ENCODE measurements around the gene GRIK5.

GRIK5 gene

GRCh38 chr19:42091742-42092141 is 21.7 kb upstream of the GRIK5 start:
- H3K9me2 ChIP-seq (replicated peaks; ENCODE audit: control insufficient read depth, low read length): no peaks in the 10 kb centered on the region
- H3K27ac ChIP-seq (ENCODE audit: low read depth, low read length): no peak overlapping the region
- TF ChIP-seq EZH2phosphoT487 (IDR thresholded peaks at IDR 0.05; ENCODE audit: borderline replicate concordance, low read length) (no peak), CTCF (IDR thresholded peaks at IDR 0.05; ENCODE audit: low read depth, low read length, poor library complexity, severe bottlenecking) (no peak)
- no peak overlapping the region for H3K4me3 ChIP-seq (ENCODE audit: low read length)
- no peaks in the 10 kb centered on the region for H3K9me3 ChIP-seq (ENCODE audit: control insufficient read depth, insufficient read depth, low read length)
- H3K4me1 ChIP-seq (ENCODE audit: control insufficient read depth, low read length): peaks cover 47% of the 10 kb centered on the region
- H3K27me3 ChIP-seq (ENCODE audit: control insufficient read depth, low read length): no peaks in the 10 kb centered on the region
- no peaks in the 10 kb centered on the region for H3K79me2 ChIP-seq (ENCODE audit: control insufficient read depth, low read length)
- H3F3A ChIP-seq (ENCODE audit: control insufficient read depth, insufficient read depth): peaks cover 29% of the 10 kb centered on the region
- H3K4me2 ChIP-seq (ENCODE audit: low read length): no peak overlapping the region
- no peaks in the 10 kb centered on the region; the same call in 1 of the 2 replicates for H4K20me1 ChIP-seq (ENCODE audit: control insufficient read depth, insufficient read depth, low read depth, low read length)
- H3K36me3 ChIP-seq (ENCODE audit: control insufficient read depth, low read length): peaks cover 56% of the 10 kb centered on the region

GRCh38 chr19:42091300-42091699 is 21.3 kb upstream of the GRIK5 start:
- Histone ChIP-seq H3K9me3 (ENCODE audit: control insufficient read depth, insufficient read depth, low read length) (no peaks in the 10 kb centered on the region), H3K27me3 (ENCODE audit: control insufficient read depth, low read length) (no peaks in the 10 kb centered on the region), H3K36me3 (ENCODE audit: control insufficient read depth, low read length) (peaks cover 51% of the 10 kb centered on the region), H3F3A (ENCODE audit: control insufficient read depth, insufficient read depth) (peaks cover 29% of the 10 kb centered on the region), H3K27ac (ENCODE audit: low read depth, low read length) (no peak overlapping the region), H3K4me2 (ENCODE audit: low read length) (no peak overlapping the region), H3K4me1 (ENCODE audit: control insufficient read depth, low read length) (peaks cover 47% of the 10 kb centered on the region), H3K4me3 (ENCODE audit: low read length) (no peak overlapping the region), H3K9me2 (replicated peaks; ENCODE audit: control insufficient read depth, low read length) (no peaks in the 10 kb centered on the region), H3K79me2 (ENCODE audit: control insufficient read depth, low read length) (no peaks in the 10 kb centered on the region), H4K20me1 (ENCODE audit: control insufficient read depth, insufficient read depth, low read depth, low read length) (no peaks in the 10 kb centered on the region; the same call in 1 of the 2 replicates)
- TF ChIP-seq EZH2phosphoT487 (IDR thresholded peaks at IDR 0.05; ENCODE audit: borderline replicate concordance, low read length): no peak
- no peak for TF ChIP-seq CTCF (IDR thresholded peaks at IDR 0.05; ENCODE audit: low read depth, low read length, poor library complexity, severe bottlenecking)

GRCh38 chr19:42090672-42091071 is 20.7 kb upstream of the GRIK5 start:
- H3K4me3 ChIP-seq (ENCODE audit: low read length): no peak overlapping the region
- no peaks in the 10 kb centered on the region; the same call in 1 of the 2 replicates for H4K20me1 ChIP-seq (ENCODE audit: control insufficient read depth, insufficient read depth, low read depth, low read length)
- no peaks in the 10 kb centered on the region for H3K9me3 ChIP-seq (ENCODE audit: control insufficient read depth, insufficient read depth, low read length)
- TF ChIP-seq EZH2phosphoT487 (IDR thresholded peaks at IDR 0.05; ENCODE audit: borderline replicate concordance, low read length) (no peak), CTCF (IDR thresholded peaks at IDR 0.05; ENCODE audit: low read depth, low read length, poor library complexity, severe bottlenecking) (no peak)
- no peaks in the 10 kb centered on the region for H3K27me3 ChIP-seq (ENCODE audit: control insufficient read depth, low read length)
- peaks cover 47% of the 10 kb centered on the region for H3K4me1 ChIP-seq (ENCODE audit: control insufficient read depth, low read length)
- no peak overlapping the region for H3K27ac ChIP-seq (ENCODE audit: low read depth, low read length)
- H3K9me2 ChIP-seq (replicated peaks; ENCODE audit: control insufficient read depth, low read length): no peaks in the 10 kb centered on the region
- no peaks in the 10 kb centered on the region for H3K79me2 ChIP-seq (ENCODE audit: control insufficient read depth, low read length)
- peaks cover 35% of the 10 kb centered on the region for H3F3A ChIP-seq (ENCODE audit: control insufficient read depth, insufficient read depth)
- peaks cover 45% of the 10 kb centered on the region for H3K36me3 ChIP-seq (ENCODE audit: control insufficient read depth, low read length)
- H3K4me2 ChIP-seq (ENCODE audit: low read length): no peak overlapping the region

Measured in DOHH2 (cell line).